H1 (cell line): ENCODE measurements around the gene CWC27. TPM values are rescaled to one million over a fixed set of nuclear protein-coding genes. Genes with fewer than 3 reads are reported as not detected.

Experiments
- ATF3 ChIP-seq: IDR thresholded peaks from 2 replicates; pipeline ENCODE4 v1.6.1; 2011; ENCODE audit warnings: low read depth, mild to moderate bottlenecking, low read length; ENCODE audit not compliant: insufficient read depth
- CEBPB ChIP-seq: IDR thresholded peaks from 2 replicates; pipeline ENCODE4 v1.6.1; 2012; ENCODE audit warnings: low read depth, low read length
- CHD7 ChIP-seq: fragments of 300-600 bp; sonication (generic); IDR thresholded peaks from 2 replicates; pipeline ENCODE4 v1.7.1; 2012; ENCODE audit warnings: low read length, moderate library complexity, mild to moderate bottlenecking, inconsistent platforms; ENCODE audit not compliant: insufficient replicate concordance
- CREB1 ChIP-seq: IDR thresholded peaks from 2 replicates; pipeline ENCODE4 v1.6.1; 2012; ENCODE audit warnings: inconsistent platforms
- JUN ChIP-seq: IDR thresholded peaks from 2 replicates; pipeline ENCODE4 v1.6.1; 2011; ENCODE audit warnings: low read depth, mild to moderate bottlenecking, improper control_type of control experiment, low read length
- NRF1 ChIP-seq: IDR thresholded peaks from 2 replicates; pipeline ENCODE4 v1.6.1; 2011; ENCODE audit warnings: mild to moderate bottlenecking, low read depth, low read length, improper control_type of control experiment
- SIRT6 ChIP-seq: IDR thresholded peaks from one replicate; pipeline ENCODE4 v1.7.1; 2012; ENCODE audit warnings: low read length, inconsistent platforms
- TAF7 ChIP-seq: optimal IDR thresholded peaks from 2 replicates; pipeline ENCODE3; 2011; ENCODE audit warnings: low read depth, mild to moderate bottlenecking, inconsistent platforms, low read length, moderate library complexity, borderline replicate concordance
- TBP ChIP-seq: IDR thresholded peaks from 2 replicates; pipeline ENCODE4 v1.6.1; 2011; ENCODE audit warnings: low read depth, low read length, improper control_type of control experiment
- TCF12 ChIP-seq: IDR thresholded peaks from 2 replicates; pipeline ENCODE4 v1.6.1; 2011; ENCODE audit warnings: low read depth, mild to moderate bottlenecking, low read length
- YY1 ChIP-seq: IDR thresholded peaks from 2 replicates; pipeline ENCODE4 v1.6.1; 2011; ENCODE audit warnings: low read depth, mild to moderate bottlenecking, low read length
- polyA plus RNA-seq, 7 experiments: library from polyadenylated mRNA; depleted of rRNA in 3 of 7; stranded (reverse) in 5 of 7; unstranded in 2 of 7; fragments of >200 nt in 5 of 7; fragments of 200-250 nt in 2 of 7; gene quantifications; 1 replicate in 5 of 7; 2 replicates in 1 of 7; 4 replicates in 1 of 7; pipeline versions ENCODE4 v1.2.1 to v1.2.3, GENCODE V29; 2011 to 2013; ENCODE audit warnings: missing spikeins in 2 of 7, mixed read lengths in 2 of 7
- total RNA-seq: library from RNA; stranded (reverse); fragmentation: NEBNext Ultra II Directional; extraction: Animal tissue kit (Norgen Biotek cat#: 25700); gene quantifications from 2 replicates; pipeline ENCODE4 v1.2.1, GENCODE V29; 2021

The CWC27 gene
- total and polyA plus RNA-seq, 2 of the 8 experiments (the other 6 are each of a cell fraction or from before 2014, with no cell fraction given), result 24.9 to 43.4 TPM

GRCh38 chr5:65020492-65020891 lies 251.8 kb downstream of the CWC27 start (continued):
- TF ChIP-seq CHD7, result no peak
- no peak for TF ChIP-seq JUN
- no peak for TF ChIP-seq CEBPB
- no peak for TF ChIP-seq TAF7
- TF ChIP-seq YY1, result no peak
- no peak for TF ChIP-seq TBP
- no peak for TF ChIP-seq SIRT6
- TF ChIP-seq TCF12, result no peak
- no peak for TF ChIP-seq ATF3
- TF ChIP-seq CREB1, result no peak
- no peak for TF ChIP-seq NRF1
